DMS114 treated with DMSO at 0.1 percent for 48 hours (cell line): ENCODE measurements around the gene ATP1A2.

Experiments
- DNase-seq: peaks from one replicate; lab custom pipeline; 2025; ENCODE audit not compliant: unreplicated experiment; lab: John Stamatoyannopoulos, UW

ATP1A2 gene

DNA sequence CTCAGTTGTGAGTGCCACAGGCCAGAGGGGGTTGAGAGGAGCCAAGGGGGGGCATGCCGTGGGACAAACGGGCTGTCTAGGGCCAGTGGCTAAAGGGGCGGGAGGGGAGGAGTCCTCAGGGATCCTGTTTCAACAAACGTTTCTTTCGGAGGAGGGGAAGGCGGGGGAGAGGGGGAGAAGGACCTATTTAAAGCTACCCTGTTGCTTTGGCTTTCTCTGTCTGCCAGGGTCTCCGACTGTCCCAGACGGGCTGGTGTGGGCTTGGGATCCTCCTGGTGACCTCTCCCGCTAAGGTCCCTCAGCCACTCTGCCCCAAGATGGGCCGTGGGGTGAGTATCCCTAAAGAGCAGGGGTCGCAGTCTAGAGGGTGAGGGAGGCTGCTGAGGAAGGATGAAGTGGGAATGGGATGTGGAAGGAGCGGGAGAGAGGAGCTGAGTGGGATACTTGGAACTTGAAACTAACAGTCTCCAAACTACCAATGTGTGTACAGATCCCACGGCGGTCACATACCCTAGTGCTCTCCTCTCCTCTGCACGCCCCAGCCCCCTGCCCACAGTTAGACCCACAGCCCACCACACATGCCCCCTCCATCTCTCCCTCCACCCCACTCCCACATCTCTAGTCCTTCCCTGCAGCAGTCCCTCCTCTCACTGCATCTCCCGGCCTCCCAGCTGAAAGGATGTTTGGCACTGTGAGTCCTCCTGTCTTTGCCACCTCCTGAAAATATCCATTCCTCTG is at the start of gene ATP1A2:
Gene ATP1A2 (plus strand): TSS at position 215 of the 738 bp plus-strand sequence. CDS start 103 bp downstream, at position 318.
- DNase-seq, result no peak

DNA sequence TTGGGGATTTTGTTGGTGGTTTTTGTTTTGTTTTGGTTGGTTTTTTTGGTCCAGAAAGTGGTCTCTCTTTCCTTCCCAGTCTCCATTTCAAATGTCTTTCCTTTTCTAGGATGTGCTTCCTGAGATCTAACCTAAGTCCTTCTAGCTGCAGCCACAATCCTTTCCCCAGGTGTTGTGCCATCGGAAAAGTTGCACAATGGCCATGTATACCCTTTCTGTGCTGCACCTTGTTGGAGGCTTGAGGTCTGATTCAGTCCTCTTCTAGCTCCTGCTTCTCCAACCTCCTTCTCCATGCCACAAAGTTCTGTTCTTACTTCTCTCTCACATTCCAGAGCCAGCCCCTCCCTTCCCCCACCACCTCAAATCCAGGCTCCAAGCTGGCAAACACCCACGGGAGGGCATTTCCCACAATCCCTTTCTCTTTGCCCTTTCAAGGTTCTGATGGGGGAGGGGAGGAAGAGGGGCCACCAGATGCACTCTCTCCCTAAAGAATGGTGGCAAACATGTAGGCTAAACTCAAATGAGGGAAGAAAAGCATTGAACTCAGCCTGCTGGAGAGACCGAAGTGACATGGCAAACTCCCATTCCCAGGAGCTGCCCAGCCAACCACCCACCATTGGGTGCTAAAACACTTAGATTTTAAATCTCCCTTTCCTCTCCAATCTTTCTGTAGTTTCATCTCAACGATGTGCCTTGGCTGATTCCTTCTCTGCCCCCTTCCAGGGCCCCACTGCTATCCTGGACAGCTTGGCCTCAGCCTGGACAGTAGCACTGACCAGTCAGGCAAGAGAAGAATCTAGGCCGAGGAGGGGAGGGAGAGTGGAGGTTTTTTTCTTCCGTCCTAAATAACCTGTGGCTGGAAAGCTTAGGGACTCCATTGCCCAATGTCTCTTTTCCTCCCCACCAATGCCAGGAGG is 48.5 kb upstream of the ATP1A2 start:
- no peak for DNase-seq

DNA sequence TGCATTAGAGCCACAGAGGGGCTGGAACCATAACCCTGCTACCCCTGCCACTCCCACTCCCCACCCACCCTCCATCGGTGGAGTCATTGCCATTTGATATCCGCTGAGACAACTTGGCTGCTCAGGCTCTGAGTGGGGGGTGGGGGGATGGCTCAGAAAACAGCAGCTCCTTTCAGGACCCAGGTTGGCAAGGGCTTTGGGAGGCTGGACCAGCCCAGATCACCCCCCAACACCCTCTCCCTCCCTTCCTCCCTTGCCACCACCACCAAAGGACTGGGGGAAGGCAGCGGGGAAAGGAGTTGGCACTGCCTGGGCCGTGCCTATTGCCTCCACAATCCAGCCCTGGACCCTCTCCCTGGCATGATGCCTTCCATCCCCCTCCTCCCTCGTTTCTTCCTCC is 47.3 kb upstream of the ATP1A2 start:
- no peak for DNase-seq

DNA sequence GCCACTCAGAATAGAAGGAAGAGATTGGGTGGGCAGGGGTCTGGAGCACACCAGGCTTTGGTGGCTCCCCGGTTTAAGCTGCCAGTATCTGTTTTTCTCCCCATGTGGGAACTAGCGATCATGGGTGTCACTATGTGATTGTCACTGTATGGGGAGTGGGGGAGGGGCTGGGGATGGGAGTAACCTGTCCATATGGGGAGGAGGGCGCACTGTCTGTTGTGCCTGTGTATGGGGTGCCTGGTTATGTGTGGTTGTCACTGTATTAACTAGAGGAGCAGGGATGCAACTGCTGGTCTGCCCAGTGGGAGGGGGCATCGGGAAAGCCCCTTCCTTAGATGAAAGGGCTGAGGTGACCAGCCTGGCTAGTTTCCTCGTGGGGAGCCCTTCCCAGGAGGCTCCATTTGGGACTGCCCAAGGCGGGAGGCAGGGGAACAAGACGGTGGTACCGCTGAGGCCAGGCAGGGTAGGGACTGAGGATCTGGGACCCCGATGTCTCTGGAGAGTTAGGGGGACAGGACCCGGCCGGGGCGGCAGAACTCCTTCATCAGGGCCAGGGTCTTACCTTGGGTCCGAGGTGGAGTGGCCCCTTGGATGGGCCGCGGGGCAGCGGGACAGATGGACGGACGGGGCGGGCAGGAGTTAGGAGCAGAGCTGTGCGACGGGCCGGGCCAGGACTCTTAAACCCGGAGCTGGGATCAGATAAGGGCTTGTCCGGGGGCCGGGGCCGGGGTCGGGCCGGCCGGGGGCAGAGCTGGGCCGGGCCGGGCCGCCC is 45.9 kb upstream of the ATP1A2 start, which contains the start of gene KCNJ10:
Gene KCNJ10 (minus strand): TSS at position 701 of the 772 bp plus-strand sequence. CDS start 27,628 bp downstream, outside the sequence.
- no peak for DNase-seq

DNA sequence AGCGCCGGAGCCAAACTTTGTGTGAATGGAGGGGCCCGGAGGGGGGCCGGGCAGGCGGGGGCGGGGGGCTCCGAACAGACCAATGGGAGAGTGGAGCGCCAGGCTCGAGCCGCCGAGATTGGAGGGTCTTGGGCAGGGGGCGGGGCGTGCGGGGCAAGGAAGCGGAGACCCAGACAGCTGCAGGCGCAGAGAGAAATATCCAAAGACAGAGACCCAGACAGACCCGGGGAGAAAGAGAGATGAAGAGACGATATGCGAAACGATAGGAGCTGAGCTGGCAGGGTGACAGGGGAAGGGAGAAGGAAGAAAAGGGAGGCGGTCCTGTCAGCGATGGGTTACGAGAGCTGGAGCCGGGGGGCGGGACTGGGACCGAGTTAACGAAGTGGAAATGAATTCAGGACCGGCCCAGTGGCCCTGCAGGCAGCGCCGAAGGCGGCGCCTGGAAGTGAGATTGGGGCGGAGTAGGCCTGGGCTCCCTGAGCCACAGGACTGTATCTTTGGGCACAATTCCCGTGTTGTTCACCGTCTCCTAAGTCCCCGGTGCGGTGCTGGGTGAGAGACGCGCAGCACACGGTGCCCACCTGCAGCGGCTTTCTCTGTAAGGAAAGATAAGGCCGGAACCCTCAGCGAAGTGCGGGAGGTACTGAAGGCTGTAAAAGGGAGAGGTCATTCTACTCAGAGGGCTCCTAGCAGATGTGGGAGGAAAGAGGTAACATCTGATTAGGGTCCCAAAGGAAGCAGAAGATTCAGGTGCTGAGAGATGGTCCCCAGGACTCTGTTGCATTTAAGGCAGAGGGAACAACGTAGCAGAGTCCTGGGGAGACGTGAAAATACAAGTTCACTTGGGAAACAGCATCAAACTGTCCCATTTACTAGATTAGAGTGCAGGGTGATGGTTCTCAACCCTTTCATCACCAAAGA is 45.1 kb upstream of the ATP1A2 start:
- DNase-seq, result peak; percentile 76

DNA sequence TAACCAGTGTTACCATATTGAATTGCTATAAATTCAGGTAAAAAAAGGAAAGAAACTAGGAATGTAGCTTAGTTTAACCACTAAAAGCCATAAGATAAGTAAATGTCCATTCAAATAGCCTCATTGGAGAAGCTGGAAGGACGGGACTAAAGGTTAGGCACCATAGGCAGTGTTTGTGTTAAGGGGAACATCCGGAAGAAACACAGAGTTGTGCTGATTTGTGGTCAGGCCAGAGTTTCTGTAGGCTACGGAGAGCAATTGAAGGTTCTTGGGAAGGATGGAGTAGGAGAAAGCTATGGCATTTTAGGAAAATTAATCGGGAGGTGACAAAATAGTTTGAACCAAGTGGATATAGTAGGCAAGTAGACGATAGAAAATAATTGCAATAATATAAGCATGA is 44.3 kb upstream of the ATP1A2 start:
- DNase-seq, result no peak

DNA sequence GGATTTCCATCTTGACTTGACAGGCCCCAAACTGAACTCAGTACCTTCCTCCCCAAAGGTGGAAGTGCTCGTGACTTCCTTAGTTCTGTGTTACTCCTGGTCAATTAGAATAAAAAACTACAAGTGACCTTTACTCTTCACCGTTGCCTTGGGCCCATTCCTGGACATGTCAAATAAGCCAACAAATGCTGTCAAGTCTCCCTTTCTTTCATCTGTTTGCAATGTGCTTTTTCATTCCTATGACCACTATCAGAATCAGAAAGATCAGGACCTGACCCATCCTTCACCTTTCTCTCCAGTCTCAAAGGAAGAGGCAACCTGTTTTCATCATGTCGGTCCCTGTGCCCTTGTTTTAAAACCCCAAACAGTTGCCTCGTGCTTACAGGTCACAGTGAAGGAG is 40.7 kb upstream of the ATP1A2 start:
- no peak for DNase-seq

DNA sequence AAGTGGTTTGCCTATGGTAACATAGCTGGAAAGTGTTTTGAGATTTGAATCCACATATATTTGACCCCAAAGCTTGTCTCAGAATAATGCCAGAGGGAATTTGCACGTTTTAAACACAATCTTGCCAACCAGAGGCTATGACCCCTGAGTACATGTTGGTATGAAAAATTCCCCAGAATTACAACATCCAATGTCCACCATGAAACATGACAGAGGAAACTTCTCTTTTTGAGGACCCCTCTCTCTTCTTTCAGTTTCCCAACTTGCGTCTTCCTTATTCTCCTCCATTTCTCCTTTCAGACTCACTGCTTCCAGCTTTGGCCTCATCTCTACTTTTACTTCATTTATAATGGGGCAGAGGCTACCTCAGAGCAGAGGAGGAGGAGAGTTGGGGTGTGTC is 39.7 kb upstream of the ATP1A2 start:
- no peak for DNase-seq

DNA sequence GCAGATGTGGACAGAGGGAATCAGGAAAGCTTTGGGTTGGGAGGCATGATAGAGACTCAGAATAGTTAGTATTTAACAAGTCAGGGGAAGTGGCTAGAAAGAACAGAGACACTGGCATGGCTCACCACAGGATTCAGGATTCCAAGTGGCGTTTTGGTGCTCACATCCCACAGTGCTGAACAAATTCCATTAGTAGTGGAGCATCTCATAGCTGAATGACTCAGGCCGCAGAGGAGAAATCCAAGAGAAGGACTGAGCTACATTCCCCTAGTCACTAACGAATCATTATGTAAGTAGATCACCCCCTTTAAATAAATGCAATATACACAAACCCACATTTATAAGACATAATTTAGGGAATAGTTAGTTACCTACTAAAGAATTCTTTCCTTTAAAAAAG is 39.3 kb upstream of the ATP1A2 start:
- DNase-seq, result no peak

DNA sequence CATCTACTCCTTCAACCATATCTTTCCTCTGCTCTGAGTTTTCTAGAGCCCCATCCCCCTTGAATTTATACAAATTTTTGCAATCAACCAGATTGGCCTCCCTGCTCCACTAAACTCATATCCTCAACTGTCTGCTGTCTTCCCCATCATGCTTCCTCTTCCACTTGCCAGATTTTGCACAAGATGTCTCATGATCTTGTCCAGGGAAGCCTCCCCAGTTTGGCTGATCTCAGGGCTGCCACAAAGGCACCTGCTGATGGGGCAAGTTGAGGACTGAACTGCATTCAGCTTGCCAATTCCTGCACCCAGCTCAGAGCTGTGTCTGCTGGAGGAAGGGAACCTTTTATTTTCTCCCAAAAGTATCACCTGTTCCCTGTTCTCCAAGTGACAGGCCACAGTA is 38.1 kb upstream of the ATP1A2 start:
- DNase-seq, result no peak

DNA sequence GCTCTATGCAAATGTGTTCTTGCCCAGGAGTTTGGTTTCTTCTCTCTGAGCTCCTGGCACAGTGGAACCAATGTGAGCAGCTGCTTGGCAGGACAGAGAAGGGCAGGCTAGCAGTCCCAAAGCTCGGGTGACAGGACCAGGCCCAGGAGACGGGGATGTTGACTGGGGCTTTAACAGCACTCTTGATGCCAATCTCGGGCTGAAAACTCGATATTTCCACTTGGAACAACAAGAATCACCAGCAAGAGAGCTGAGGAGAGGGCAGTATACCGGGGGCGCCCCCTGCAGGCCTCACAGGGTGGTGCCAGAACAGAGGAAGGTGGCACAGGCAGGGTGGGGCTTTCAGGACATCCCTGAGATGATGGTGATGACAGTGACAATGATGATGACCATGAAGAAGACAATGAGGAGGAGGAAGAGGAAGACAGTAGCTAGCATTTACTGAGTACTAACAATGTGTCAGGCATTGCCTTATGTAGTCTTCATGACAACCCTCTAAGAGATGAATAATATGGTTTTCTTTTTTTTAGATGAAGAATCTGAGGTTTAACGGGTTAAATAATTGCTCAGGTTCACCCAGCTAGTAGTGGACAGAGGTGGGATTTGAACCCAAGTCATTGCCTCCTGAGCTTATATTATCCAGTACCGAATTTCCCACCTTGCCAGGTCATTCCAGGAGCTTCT is 36.9 kb upstream of the ATP1A2 start:
- DNase-seq, result peak; percentile 20

DNA sequence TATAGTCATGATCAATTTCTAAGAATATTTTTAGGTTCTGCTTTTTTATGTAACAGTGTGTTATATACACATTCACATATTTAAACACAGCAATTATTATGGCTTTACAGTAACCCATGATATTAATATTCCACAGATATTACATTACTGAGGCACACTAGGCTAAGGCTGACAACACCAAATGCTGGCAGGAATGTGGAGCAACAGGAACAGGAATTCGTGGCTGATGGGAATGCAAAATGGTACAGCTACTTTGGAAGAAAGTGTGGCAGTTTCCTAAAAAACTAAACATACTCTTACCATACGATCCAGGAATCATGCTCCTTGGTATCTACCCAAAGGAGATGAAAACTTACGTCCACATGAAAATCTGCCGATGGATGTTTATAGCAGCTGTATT is 36.1 kb upstream of the ATP1A2 start:
- no peak for DNase-seq

DNA sequence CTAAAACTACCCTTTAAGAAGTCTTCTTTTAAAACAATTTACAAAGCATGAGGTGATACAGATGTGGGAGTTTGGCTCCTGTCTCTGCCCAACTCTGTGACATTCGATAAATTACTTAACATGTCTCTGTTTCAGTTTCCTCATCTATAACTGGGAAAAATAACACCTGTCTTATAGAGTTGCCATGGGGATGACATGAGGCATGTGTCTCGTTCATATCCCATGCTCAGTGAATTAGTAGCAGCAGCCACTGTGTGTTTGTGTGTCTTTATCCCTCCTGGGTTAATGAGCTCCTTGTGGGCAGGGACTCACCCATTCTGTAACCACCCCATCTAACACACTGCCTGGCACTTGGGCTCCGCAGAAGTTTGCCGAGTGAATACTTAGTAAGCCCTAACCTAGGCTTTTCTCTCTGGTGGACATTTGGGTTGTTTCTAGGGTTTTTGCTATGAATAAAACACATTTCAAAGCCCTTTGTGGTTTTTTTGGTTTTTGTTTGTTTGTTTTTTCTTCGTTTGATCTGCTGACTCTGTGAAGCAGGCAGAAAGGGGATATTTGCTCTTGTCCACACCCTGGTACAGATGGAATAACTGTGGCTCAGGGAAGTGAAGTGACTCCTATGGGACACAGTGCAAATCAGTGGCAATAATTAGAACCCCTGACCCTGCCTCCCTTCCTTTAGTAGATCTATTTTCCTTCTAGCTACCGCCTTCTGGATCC is 35.0 kb upstream of the ATP1A2 start:
- DNase-seq, result no peak

DNA sequence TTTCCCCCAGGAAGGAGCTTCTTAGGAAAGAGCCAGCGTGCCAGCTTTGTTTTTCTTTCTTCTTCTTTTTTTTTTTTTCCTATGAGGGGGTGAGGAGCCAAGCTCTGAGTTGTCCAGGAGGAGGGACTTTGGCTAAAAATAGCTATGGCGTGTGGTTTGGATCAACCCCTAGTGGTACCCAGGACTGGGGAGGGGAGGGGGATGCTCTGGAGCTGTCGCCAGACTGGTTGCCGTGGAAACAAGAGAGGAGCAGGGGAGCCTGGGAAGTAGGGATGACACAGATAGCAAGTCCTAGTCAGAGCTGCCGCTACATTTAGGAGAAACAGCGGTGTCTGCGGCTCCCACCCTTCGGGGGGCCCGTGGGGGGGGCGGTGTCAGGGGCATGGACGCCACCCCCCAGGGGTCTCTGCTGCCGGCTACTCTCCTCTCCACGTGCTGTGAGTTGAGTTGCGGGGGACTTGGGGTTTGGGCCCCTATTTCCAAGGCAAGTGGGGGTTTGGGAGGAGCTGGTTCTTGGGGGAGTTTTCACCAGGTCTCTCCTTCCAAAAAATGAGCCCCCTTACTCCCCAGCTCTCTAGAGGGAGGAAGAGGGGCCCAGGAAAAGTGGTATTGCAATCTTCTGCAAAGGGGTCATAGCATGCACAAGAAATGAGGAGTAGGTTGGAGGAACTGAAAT is 34.2 kb upstream of the ATP1A2 start, which contains the start of gene KCNJ9:
Gene KCNJ9 (plus strand): TSS at position 278 of the 676 bp plus-strand sequence. CDS start 2,493 bp downstream, outside the sequence.
- DNase-seq, result no peak

DNA sequence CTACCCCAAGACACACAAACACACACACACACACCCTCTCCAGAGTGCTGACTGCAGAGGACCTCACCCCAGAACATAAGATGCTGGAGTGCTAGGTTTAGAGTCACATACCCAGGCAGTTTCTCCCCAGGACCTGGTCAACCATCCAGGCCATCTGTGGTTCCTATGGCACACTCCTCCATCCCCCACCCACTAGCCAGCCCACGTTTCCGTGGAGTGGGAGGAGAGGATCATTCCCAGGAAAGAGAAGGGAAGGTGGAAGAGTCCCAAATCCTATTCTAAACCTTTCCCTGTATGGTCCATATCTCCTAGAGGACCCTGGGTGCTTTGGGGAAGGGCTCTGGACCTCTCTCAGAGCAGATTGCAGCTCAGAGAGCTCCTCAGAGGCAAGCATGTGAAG is 33.1 kb upstream of the ATP1A2 start:
- DNase-seq, result no peak

DNA sequence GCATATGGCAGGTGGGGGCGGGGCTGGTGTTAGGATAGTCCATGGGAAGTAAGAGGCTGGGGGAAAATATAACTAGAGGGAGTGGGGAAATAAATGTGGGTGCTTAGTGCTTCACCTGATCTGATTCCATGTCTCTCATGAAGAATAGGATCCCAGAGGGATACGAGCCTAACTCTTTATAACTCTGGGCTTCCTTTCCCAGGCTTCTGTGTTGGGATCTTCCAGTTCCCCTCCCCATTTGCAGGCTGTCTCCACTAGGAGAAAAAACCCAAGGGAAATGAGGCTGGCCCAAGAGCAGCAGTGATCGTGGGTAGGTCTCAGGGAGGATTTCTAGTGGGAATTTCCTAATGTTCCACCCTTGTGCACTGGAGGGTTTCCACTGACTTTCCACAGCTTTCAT is 32.6 kb upstream of the ATP1A2 start:
- DNase-seq, result no peak

DNA sequence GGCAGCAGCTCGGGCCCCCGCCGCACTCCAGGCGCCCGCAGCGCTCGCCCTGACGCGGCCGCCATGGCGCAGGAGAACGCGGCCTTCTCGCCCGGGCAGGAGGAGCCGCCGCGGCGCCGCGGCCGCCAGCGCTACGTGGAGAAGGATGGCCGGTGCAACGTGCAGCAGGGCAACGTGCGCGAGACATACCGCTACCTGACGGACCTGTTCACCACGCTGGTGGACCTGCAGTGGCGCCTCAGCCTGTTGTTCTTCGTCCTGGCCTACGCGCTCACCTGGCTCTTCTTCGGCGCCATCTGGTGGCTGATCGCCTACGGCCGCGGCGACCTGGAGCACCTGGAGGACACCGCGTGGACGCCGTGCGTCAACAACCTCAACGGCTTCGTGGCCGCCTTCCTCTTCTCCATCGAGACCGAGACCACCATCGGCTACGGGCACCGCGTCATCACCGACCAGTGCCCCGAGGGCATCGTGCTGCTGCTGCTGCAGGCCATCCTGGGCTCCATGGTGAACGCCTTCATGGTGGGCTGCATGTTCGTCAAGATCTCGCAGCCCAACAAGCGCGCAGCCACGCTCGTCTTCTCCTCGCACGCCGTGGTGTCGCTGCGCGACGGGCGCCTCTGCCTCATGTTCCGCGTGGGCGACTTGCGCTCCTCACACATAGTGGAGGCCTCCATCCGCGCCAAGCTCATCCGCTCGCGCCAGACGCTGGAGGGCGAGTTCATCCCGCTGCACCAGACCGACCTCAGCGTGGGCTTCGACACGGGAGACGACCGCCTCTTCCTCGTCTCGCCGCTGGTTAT is 31.4 kb upstream of the ATP1A2 start:
- no peak for DNase-seq
